K562 (cell line): ENCODE results near the gene RFWD3. TPM values are rescaled to one million over a fixed set of nuclear protein-coding genes. Genes with fewer than 3 reads are reported as not detected.

ENCODE experiments used
- KDM1A ChIP-seq, 2 experiments: fragments of 450-650 bp; IDR thresholded peaks; 2 replicates each; pipeline ENCODE4 v1.6.1; 2016; ENCODE audit warnings: mild to moderate bottlenecking in 2 of 2
- KLF16 ChIP-seq: IDR thresholded peaks from 2 replicates; pipeline ENCODE4 v1.6.1; 2016; ENCODE audit warnings: antibody characterized with exemption
- MAFF ChIP-seq: IDR thresholded peaks from 2 replicates; pipeline ENCODE4 v1.6.1; 2012; ENCODE audit warnings: low read length, improper control_type of control experiment
- NR2F6 ChIP-seq: fragments of 450-650 bp; formaldehyde crosslinking; IDR thresholded peaks from 2 replicates; pipeline ENCODE4 v1.4.0; 2020; ENCODE audit warnings: mild to moderate bottlenecking
- REST ChIP-seq, 2 experiments: fragments of 450-650 bp; formaldehyde crosslinking in 1 of 2; IDR thresholded peaks; 2 replicates each; pipeline versions ENCODE4 v1.4.0 to v1.6.1; 2014 to 2020; ENCODE audit warnings: mild to moderate bottlenecking in 2 of 2, borderline replicate concordance in 1 of 2, low read depth in 1 of 2
- polyA plus RNA-seq, 8 experiments: library from polyadenylated mRNA; depleted of rRNA in 4 of 8; stranded (reverse) in 5 of 8; unstranded in 3 of 8; fragments of >200 nt; fragmentation: Nextera tagmentation in 2 of 8; fragmentation: Illumina TruSeq in 1 of 8; extraction: Ambion mirVana in 2 of 8; extraction: Trizol in 1 of 8; gene quantifications; 2 replicates each; pipeline versions ENCODE4 v1.2.1 to v1.2.3, GENCODE V29; 2011 to 2014; ENCODE audit warnings: inconsistent platforms in 1 of 8, missing spikeins in 1 of 8
- total RNA-seq, 7 experiments: library from RNA; depleted of rRNA in 6 of 7; stranded (reverse); fragments of >200 nt in 6 of 7; fragmentation: Illumina TruSeq in 2 of 7; extraction: Trizol in 2 of 7; gene quantifications; 2 replicates each; pipeline versions ENCODE4 v1.2.1 to v1.2.3, GENCODE V29; 2011 to 2021; ENCODE audit warnings: low replicate concordance in 1 of 7
- TF ChIP-seq, protein P1 (sequence below): fragments of 450-650 bp; IDR thresholded peaks from 2 replicates; pipeline ENCODE4 v1.6.1; 2016; ENCODE audit warnings: mild to moderate bottlenecking, moderate library complexity

The RFWD3 gene
- total and polyA plus RNA-seq, 9 of the 15 experiments (the other 6 are each of a cell fraction or from before 2014, with no cell fraction given) = 20.8 to 121 (median 79.0) TPM

GRCh38 chr16:74666425-74667254, at the start of gene RFWD3 (continued):
- TF ChIP-seq, protein P1, sequence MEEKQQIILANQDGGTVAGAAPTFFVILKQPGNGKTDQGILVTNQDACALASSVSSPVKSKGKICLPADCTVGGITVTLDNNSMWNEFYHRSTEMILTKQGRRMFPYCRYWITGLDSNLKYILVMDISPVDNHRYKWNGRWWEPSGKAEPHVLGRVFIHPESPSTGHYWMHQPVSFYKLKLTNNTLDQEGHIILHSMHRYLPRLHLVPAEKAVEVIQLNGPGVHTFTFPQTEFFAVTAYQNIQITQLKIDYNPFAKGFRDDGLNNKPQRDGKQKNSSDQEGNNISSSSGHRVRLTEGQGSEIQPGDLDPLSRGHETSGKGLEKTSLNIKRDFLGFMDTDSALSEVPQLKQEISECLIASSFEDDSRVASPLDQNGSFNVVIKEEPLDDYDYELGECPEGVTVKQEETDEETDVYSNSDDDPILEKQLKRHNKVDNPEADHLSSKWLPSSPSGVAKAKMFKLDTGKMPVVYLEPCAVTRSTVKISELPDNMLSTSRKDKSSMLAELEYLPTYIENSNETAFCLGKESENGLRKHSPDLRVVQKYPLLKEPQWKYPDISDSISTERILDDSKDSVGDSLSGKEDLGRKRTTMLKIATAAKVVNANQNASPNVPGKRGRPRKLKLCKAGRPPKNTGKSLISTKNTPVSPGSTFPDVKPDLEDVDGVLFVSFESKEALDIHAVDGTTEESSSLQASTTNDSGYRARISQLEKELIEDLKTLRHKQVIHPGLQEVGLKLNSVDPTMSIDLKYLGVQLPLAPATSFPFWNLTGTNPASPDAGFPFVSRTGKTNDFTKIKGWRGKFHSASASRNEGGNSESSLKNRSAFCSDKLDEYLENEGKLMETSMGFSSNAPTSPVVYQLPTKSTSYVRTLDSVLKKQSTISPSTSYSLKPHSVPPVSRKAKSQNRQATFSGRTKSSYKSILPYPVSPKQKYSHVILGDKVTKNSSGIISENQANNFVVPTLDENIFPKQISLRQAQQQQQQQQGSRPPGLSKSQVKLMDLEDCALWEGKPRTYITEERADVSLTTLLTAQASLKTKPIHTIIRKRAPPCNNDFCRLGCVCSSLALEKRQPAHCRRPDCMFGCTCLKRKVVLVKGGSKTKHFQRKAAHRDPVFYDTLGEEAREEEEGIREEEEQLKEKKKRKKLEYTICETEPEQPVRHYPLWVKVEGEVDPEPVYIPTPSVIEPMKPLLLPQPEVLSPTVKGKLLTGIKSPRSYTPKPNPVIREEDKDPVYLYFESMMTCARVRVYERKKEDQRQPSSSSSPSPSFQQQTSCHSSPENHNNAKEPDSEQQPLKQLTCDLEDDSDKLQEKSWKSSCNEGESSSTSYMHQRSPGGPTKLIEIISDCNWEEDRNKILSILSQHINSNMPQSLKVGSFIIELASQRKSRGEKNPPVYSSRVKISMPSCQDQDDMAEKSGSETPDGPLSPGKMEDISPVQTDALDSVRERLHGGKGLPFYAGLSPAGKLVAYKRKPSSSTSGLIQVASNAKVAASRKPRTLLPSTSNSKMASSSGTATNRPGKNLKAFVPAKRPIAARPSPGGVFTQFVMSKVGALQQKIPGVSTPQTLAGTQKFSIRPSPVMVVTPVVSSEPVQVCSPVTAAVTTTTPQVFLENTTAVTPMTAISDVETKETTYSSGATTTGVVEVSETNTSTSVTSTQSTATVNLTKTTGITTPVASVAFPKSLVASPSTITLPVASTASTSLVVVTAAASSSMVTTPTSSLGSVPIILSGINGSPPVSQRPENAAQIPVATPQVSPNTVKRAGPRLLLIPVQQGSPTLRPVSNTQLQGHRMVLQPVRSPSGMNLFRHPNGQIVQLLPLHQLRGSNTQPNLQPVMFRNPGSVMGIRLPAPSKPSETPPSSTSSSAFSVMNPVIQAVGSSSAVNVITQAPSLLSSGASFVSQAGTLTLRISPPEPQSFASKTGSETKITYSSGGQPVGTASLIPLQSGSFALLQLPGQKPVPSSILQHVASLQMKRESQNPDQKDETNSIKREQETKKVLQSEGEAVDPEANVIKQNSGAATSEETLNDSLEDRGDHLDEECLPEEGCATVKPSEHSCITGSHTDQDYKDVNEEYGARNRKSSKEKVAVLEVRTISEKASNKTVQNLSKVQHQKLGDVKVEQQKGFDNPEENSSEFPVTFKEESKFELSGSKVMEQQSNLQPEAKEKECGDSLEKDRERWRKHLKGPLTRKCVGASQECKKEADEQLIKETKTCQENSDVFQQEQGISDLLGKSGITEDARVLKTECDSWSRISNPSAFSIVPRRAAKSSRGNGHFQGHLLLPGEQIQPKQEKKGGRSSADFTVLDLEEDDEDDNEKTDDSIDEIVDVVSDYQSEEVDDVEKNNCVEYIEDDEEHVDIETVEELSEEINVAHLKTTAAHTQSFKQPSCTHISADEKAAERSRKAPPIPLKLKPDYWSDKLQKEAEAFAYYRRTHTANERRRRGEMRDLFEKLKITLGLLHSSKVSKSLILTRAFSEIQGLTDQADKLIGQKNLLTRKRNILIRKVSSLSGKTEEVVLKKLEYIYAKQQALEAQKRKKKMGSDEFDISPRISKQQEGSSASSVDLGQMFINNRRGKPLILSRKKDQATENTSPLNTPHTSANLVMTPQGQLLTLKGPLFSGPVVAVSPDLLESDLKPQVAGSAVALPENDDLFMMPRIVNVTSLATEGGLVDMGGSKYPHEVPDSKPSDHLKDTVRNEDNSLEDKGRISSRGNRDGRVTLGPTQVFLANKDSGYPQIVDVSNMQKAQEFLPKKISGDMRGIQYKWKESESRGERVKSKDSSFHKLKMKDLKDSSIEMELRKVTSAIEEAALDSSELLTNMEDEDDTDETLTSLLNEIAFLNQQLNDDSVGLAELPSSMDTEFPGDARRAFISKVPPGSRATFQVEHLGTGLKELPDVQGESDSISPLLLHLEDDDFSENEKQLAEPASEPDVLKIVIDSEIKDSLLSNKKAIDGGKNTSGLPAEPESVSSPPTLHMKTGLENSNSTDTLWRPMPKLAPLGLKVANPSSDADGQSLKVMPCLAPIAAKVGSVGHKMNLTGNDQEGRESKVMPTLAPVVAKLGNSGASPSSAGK = peak; percentile 82
- TF ChIP-seq REST (IDR thresholded peaks at IDR 0.05; ENCODE audit: borderline replicate concordance) = no peak
- TF ChIP-seq REST (CRISPR knock-in tag; IDR thresholded peaks at IDR 0.05; ENCODE audit: low read depth) = peak; percentile 73; the same call in 1 of the 2 replicates
- no peak for TF ChIP-seq NR2F6 (CRISPR knock-in tag)
- no peak for TF ChIP-seq KLF16
- TF ChIP-seq MAFF = 0 out of 2 replicates have a peak, but pooled peaks have one; percentile 9
- no peak for TF ChIP-seq KDM1A (IDR thresholded peaks at IDR 0.05)
